ENCODE data around the gene MEGF11. TPM values are rescaled to one million over a fixed set of nuclear protein-coding genes. Genes with fewer than 3 reads are reported as not detected.

The MEGF11 gene
- total RNA-seq, 6 experiments from 2014 or later, result not detected

DNA sequence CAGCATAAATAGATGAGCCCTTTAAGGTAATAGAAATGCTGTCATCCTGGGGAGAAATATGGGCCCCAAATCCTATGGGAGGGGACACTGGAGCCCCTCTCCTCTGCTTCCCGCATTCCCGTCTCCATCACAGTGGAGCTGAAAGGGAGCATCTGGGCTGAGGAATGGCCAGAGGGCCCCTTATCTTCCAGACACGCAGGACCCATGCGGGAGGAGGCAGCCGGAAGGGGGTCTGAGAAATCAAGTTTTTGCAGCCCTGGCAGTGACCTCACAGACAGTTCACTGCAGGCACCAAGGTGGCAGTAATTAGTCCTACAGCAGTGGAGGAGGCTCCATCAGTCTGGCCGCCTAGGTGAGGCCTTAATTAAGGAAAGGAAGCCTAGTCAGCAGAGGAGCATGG, 304.1 kb downstream of the MEGF11 start:
- Mint-ChIP-seq H3K4me3 (no peak overlapping the region), H3K4me1 (ENCODE audit: low read depth) (peaks cover 14% of the 10 kb centered on the region; the same call in 1 of the 2 replicates), H3K27ac (no peak overlapping the region), H3K27me3 (ENCODE audit: insufficient read depth) (peaks cover 15% of the 10 kb centered on the region), H3K9me3 (no peaks in the 10 kb centered on the region), H3K36me3 (ENCODE audit: low read depth) (no peaks in the 10 kb centered on the region)
- DNase-seq, result no peak
- TF ChIP-seq, protein P1, sequence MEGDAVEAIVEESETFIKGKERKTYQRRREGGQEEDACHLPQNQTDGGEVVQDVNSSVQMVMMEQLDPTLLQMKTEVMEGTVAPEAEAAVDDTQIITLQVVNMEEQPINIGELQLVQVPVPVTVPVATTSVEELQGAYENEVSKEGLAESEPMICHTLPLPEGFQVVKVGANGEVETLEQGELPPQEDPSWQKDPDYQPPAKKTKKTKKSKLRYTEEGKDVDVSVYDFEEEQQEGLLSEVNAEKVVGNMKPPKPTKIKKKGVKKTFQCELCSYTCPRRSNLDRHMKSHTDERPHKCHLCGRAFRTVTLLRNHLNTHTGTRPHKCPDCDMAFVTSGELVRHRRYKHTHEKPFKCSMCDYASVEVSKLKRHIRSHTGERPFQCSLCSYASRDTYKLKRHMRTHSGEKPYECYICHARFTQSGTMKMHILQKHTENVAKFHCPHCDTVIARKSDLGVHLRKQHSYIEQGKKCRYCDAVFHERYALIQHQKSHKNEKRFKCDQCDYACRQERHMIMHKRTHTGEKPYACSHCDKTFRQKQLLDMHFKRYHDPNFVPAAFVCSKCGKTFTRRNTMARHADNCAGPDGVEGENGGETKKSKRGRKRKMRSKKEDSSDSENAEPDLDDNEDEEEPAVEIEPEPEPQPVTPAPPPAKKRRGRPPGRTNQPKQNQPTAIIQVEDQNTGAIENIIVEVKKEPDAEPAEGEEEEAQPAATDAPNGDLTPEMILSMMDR (IDR thresholded peaks at IDR 0.05), result no peak

DNA sequence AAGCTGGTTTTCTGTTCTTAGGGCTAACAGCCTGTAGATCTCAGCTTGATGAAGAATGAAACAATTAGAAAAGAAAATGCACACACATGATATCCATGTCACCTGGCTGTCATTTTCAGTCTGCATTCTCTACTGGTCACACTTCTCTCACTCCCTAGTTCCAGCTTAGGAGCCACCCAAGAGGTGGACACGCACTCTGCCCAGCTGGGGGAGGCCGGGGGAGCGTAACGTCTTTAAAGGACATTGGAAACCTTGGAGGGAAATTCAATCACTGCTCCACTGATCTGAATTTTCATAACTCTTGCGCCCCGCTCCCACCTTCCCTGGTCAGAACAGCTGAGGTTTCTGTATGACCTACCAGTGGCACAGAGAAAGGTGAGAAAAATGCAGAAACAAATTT, 304.5 kb downstream of the MEGF11 start:
- no peak for DNase-seq
- no peaks in the 10 kb centered on the region for H3K9me3 Mint-ChIP-seq
- no peak overlapping the region for H3K27ac Mint-ChIP-seq
- no peaks in the 10 kb centered on the region for H3K36me3 Mint-ChIP-seq (ENCODE audit: low read depth)
- peaks cover 19% of the 10 kb centered on the region for H3K27me3 Mint-ChIP-seq (ENCODE audit: insufficient read depth)
- H3K4me3 Mint-ChIP-seq, result no peak overlapping the region
- TF ChIP-seq, protein P1 (IDR thresholded peaks at IDR 0.05), result no peak
- H3K4me1 Mint-ChIP-seq (ENCODE audit: low read depth), result peaks cover 10% of the 10 kb centered on the region; the same call in 1 of the 2 replicates

DNA sequence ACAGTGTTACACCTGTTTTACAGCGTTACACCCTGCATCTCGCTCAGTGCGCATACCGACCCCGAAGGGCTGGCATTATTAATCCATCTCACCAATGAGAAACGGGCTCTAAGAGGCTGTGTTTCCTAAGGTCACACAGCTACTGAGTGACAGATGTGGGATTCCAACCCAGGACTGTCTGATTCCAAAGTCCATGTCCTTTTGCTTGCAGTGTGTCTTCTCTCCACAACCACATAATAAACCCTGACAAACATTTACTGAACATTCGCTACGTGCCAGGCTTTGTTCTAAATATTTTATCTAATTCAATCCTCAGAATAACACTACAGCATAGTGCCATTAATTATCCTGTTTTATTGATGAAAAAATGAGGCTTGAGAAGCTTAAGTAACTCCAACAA, 305.2 kb downstream of the MEGF11 start:
- H3K4me3 Mint-ChIP-seq, result no peak overlapping the region
- H3K4me1 Mint-ChIP-seq (ENCODE audit: low read depth), result peaks cover 9% of the 10 kb centered on the region; the same call in 1 of the 2 replicates
- DNase-seq, result no peak
- TF ChIP-seq, protein P1 (IDR thresholded peaks at IDR 0.05), result no peak
- no peaks in the 10 kb centered on the region for H3K9me3 Mint-ChIP-seq
- H3K27ac Mint-ChIP-seq, result no peak overlapping the region
- H3K36me3 Mint-ChIP-seq (ENCODE audit: low read depth), result no peaks in the 10 kb centered on the region
- peaks cover 21% of the 10 kb centered on the region for H3K27me3 Mint-ChIP-seq (ENCODE audit: insufficient read depth)

DNA sequence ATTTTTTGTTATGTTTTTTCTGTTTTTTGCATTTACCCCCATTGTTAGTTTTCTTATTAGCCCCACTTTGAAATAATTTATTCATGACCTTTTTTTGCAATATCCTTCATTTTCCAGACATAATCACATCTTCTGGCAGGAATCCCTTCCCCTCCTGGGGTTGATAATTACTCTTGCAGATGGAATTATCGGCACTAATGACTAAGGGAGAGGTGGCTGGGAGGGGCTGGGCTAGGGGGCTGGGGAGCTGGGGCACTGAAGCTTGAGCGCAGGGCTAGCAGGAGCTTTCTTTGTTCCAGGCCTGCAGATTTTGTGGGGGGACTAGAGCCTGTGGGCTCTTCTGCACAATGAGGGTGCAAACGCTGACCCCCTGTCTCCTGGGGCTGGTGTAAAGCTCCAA, 306.5 kb downstream of the MEGF11 start:
- DNase-seq, result no peak
- peaks cover 16% of the 10 kb centered on the region for H3K4me1 Mint-ChIP-seq (ENCODE audit: low read depth)
- H3K27me3 Mint-ChIP-seq (ENCODE audit: insufficient read depth), result peaks cover 25% of the 10 kb centered on the region
- H3K4me3 Mint-ChIP-seq, result no peak overlapping the region
- H3K27ac Mint-ChIP-seq, result no peak overlapping the region
- no peaks in the 10 kb centered on the region for H3K9me3 Mint-ChIP-seq
- H3K36me3 Mint-ChIP-seq (ENCODE audit: low read depth), result no peaks in the 10 kb centered on the region
- TF ChIP-seq, protein P1 (IDR thresholded peaks at IDR 0.05), result no peak

DNA sequence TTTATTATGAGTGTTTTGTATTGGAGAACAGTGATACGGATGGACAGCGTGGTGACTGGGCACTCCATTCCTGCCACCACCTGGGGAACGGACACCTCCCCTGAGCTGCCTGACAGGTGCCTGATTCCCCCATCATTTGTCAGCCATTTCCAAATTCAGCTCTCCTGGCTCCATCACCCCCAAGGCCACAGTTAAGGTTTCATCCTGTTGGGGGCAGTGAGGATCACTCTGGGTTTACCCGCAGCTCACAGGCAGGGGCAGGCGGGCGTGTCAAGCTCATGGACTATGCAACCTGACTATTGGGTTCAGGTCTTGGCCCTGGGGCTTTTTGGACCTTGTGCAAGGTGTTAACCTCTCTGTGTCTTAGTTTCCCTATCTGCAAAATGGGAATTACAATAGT, 307.9 kb downstream of the MEGF11 start:
- Mint-ChIP-seq H3K4me3 (no peak overlapping the region), H3K4me1 (ENCODE audit: low read depth) (peaks cover 29% of the 10 kb centered on the region), H3K9me3 (no peaks in the 10 kb centered on the region), H3K36me3 (ENCODE audit: low read depth) (no peaks in the 10 kb centered on the region), H3K27ac (no peak overlapping the region), H3K27me3 (ENCODE audit: insufficient read depth) (peaks cover 29% of the 10 kb centered on the region)
- no peak for DNase-seq
- TF ChIP-seq, protein P1 (IDR thresholded peaks at IDR 0.05), result no peak

DNA sequence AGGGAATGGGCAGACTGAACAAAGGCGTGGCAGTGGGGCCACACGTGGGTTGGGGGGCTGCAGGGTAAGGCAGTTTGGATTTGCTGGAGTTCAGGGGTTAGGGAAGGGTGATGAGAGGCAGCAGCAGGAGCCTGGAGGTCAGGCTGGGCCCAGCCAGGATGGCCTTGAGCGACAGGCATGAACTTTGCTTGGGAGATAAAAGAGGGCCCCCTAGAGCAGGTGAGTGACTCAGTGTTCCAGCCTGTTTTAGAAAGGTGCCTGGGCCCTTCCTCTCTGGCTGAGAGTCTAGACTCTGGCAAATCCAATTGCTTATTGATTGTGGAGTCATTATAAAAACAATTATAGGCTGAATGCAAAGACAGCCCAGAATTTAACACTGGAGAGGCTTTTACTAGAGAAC, 309.1 kb downstream of the MEGF11 start:
- Mint-ChIP-seq H3K36me3 (ENCODE audit: low read depth) (no peaks in the 10 kb centered on the region), H3K4me1 (ENCODE audit: low read depth) (peaks cover 41% of the 10 kb centered on the region), H3K4me3 (no peak overlapping the region), H3K9me3 (no peaks in the 10 kb centered on the region), H3K27me3 (ENCODE audit: insufficient read depth) (peaks cover 24% of the 10 kb centered on the region), H3K27ac (no peak overlapping the region)
- TF ChIP-seq, protein P1 (IDR thresholded peaks at IDR 0.05), result no peak
- no peak for DNase-seq

Measured in HFFc6 (cell line).